Adrenal gland (tissue), 5 donors: Measurements from ENCODE around the gene THSD7A.

ENCODE experiments used
- CTCF ChIP-seq, 6 experiments: fragments of 450-650 bp in 4 of 6; fragments of 200-600 bp in 2 of 6; sonication (generic) in 1 of 6; IDR thresholded peaks; 1 replicate in 5 of 6; 2 replicates in 1 of 6; pipeline versions ENCODE4 v1.5.1 to v1.8.0; 2016 to 2021; ENCODE audit warnings: antibody characterized with exemption in 6 of 6, mild to moderate bottlenecking in 2 of 6, moderate library complexity in 1 of 6
- POLR2A ChIP-seq, 2 donors: fragments of 450-650 bp; IDR thresholded peaks; one replicate each; pipeline ENCODE4 v1.6.1; 2017; ENCODE audit warnings: antibody characterized with exemption in 2 of 2, mild to moderate bottlenecking in 2 of 2, moderate library complexity in 1 of 2
- donor health status: DM: no; HTN: no; CAD: no.

GRCh38 chr7:11355399-11356005 lies 476.5 kb downstream of the THSD7A start:
- TF ChIP-seq POLR2A (IDR thresholded peaks at IDR 0.05) (no peak), CTCF (IDR thresholded peaks at IDR 0.05) (no peak)
